D721Med (cell line): Measurements from ENCODE around the gene ABRACL.
"Not testable (repeated sequence)": the region's sequence is repeated elsewhere in the genome, so short reads cannot be mapped to it uniquely, and the experiment has no call there.

Experiments used
- DNase-seq: peaks from one replicate; pipeline ENCODE4 v3.0.0; 2011; ENCODE audit warnings: low spot score; ENCODE audit not compliant: insufficient read length
- FAIRE-seq: peaks from 2 replicates; lab custom pipeline; 2011; peaks lifted over from hg19 to GRCh38; lab: Jason Lieb, UNC
- CTCF ChIP-seq: IDR thresholded peaks from 2 replicates; pipeline ENCODE4 v1.5.1; 2012; ENCODE audit warnings: mild to moderate bottlenecking, control low read depth; ENCODE audit not compliant: insufficient read depth; ENCODE audit errors: missing control alignments

Gene ABRACL

GRCh38 chr6:139047677-139048076 is 19.1 kb downstream of the ABRACL start:
- no peak for TF ChIP-seq CTCF
- no peak for FAIRE-seq

GRCh38 chr6:139048912-139049311 is 20.4 kb downstream of the ABRACL start:
- not testable (repeated sequence) for DNase-seq, FAIRE-seq

More at GRCh38 chr6:139047677-139048076, 19.1 kb downstream of the ABRACL start:
- no peak for DNase-seq

- FAIRE-seq, DNase-seq: not testable (repeated sequence)
Observed at GRCh38 chr6:139050131-139050769, 21.7 kb downstream of the ABRACL start.

GRCh38 chr6:139050770-139051313 is 22.3 kb downstream of the ABRACL start:
- TF ChIP-seq CTCF: peak; percentile 21

GRCh38 chr6:139051396-139052060 is 23.0 kb downstream of the ABRACL start:
- TF ChIP-seq CTCF: no peak
- no peak for FAIRE-seq
- DNase-seq: no peak

More at GRCh38 chr6:139050770-139051313, 22.3 kb downstream of the ABRACL start:
- DNase-seq (no peak), FAIRE-seq (no peak)

- DNase-seq (no peak), FAIRE-seq (no peak)
- TF ChIP-seq CTCF: no peak
Observed at GRCh38 chr6:139053382-139053781, 24.8 kb downstream of the ABRACL start.

GRCh38 chr6:139054001-139054400 is 25.5 kb downstream of the ABRACL start:
- FAIRE-seq: no peak
- TF ChIP-seq CTCF: no peak

GRCh38 chr6:139055709-139056108 is 27.2 kb downstream of the ABRACL start:
- no peak for TF ChIP-seq CTCF
- FAIRE-seq (no peak), DNase-seq (no peak)

More at GRCh38 chr6:139054001-139054400, 25.5 kb downstream of the ABRACL start:
- no peak for DNase-seq
